NOMO-1 (cell line): ENCODE data around the gene PRR12.

Experiments
- DNase-seq, 2 experiments: peaks; one replicate each; lab custom pipeline; 2025; ENCODE audit not compliant: unreplicated experiment in 2 of 2; lab: John Stamatoyannopoulos, UW

PRR12 gene

DNA sequence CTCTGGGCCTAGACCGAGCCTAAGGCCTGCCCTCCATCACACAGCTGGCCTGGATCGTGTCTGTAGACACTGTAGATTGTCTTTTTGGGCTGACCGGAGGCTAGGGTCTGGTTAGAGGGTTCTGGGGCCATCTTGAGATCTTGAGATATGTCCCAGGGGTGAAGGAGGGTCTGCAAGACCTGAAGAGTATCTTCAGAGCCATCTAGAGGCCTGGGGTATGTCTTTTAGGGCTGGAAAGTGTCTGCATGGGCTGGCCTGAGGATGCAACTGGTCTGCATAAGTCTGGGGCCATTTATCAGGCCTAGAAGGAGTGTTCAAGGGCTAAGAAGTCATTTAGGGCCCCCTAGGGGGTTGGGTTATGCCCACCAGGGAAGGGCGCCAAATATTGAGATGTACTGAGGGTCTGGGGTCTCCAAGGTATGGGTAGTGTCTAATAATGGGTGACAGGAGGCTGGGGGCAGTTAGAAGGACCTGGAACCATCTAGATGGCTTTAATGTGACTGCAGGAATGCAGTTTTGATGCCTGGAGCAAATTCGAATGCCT lies 51.6 kb downstream of the PRR12 start:
- DNase-seq, result peak in 1 of 2 experiments; percentile 7

DNA sequence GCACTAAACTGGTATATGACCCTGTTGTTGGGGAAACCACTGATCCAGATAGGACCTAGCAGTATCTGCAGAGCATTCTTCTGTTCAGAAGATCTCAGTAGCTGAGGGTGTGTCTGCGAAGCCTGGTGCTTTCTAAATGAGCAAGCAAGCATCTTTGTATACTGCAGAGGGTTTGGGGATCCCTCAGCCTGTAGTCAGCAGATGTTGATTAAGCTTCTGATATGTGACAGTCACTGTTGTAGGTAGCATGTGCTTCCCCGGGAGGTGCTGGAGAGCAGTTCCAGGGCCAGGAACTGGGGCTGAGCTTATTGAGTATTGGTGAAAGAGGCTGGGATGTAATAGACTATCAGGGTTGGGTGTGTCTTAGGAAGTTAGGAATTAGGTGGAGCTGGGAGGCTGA lies 52.5 kb downstream of the PRR12 start:
- no peak for DNase-seq

GRCh38 chr19:49645592-49645991 lies 54.6 kb downstream of the PRR12 start:
- DNase-seq, result no peak

- no peak for DNase-seq
These were observed 55.0 kb downstream of the PRR12 start for GRCh38 chr19:49645995-49646394.

GRCh38 chr19:49646586-49646985 lies 55.6 kb downstream of the PRR12 start:
- no peak for DNase-seq

DNA sequence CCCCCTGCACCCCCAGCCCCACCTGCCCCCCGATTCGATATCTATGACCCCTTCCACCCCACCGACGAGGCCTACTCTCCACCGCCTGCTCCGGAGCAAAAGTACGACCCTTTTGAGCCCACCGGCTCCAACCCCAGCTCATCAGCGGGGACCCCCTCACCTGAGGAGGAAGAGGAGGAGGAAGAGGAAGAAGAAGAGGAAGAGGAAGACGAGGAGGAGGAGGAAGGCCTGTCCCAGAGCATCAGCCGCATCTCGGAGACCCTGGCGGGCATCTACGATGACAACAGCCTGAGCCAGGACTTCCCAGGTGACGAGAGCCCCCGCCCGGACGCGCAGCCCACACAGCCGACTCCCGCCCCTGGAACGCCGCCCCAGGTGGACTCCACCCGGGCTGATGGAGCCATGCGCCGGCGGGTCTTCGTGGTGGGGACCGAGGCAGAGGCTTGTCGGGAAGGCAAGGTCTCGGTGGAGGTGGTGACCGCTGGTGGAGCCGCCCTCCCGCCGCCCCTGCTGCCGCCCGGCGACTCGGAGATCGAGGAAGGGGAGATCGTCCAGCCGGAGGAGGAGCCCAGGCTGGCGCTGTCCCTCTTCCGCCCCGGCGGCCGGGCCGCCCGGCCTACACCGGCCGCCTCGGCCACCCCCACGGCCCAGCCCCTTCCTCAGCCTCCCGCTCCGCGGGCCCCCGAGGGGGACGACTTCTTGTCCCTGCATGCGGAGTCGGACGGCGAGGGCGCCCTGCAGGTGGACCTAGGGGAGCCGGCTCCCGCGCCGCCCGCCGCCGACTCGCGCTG lies 60.2 kb downstream of the PRR12 start:
- DNase-seq, result no peak

DNA sequence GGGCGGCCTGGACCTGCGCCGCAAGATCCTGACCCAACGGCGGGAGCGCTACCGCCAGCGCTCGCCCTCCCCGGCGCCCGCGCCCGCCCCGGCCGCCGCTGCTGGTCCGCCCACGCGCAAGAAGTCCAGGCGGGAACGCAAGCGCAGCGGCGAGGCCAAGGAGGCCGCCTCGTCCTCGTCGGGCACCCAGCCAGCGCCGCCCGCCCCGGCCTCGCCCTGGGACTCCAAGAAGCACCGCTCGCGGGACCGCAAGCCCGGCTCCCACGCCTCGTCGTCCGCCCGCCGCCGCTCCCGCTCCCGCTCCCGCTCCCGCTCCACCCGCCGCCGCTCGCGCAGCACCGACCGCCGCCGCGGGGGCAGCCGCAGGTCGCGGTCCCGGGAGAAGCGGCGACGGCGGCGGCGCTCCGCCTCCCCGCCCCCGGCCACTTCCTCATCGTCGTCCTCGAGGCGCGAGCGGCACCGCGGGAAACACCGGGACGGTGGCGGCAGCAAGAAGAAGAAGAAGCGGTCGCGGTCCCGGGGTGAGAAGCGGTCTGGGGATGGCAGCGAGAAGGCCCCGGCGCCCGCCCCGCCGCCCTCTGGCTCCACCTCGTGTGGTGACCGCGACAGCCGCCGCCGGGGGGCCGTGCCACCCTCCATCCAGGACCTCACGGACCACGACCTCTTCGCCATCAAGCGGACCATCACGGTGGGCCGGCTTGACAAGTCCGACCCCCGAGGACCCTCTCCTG lies 61.0 kb downstream of the PRR12 start:
- no peak for DNase-seq

GRCh38 chr19:49652551-49653465 lies 61.8 kb downstream of the PRR12 start:
- DNase-seq, result no peak

DNA sequence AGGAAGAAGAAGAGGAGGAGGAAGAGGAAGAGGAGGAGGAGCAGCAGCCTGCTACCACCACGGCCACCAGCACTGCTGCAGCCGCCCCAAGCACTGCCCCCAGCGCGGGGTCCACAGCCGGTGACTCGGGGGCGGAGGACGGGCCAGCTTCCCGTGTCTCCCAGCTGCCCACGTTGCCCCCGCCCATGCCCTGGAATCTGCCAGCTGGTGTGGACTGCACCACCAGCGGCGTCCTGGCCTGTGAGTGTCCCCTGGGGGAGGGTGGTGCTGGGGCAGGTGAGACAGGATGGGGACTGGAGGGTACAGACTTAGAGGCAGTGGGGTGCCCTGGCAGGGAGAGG lies 62.5 kb downstream of the PRR12 start:
- DNase-seq, result no peak

GRCh38 chr19:49654581-49654980 lies 63.6 kb downstream of the PRR12 start:
- no peak for DNase-seq

DNA sequence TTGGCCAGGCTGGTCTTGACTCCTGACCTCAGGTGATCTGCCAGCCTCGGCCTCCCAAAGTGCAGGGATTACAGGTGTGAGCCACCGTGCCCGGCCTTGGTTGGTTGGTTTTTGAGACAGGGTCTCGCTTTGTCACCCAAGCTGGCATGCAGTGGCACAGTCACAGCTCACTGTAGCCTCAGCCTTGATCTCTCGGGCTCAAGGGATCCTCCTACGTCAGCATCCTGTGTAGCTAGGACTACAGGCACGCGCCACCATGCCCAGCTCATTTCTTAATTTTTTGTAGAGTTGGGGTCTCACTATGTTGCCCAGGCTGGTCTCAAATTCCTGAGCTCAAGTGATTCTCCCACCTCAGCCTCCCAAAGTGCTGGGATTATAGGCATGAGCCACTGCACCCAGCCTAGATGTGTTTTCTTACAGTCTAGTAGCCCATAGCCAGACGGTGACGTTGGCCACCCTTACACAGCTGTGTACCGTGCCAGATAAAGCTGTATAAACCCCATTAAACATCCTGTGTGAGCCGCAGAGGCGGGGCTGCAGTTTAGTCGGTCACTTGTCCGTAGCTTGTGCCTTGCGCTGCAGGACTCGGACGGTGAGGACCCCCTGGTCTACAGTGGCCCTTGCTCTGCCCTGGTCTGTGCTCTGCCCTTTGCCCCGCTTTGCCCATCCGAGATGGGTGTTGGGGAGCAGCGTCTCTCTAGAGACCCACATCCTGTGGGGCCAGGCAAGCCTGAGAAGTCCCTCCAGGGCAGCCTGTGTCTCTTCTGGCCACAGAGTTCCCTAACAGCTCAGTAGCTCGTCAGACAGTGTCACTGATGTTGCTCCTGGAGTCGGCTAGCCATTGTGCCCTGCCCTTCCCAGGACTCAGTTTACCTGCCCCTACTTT lies 64.8 kb downstream of the PRR12 start:
- no peak for DNase-seq

GRCh38 chr19:49656456-49657109 lies 65.6 kb downstream of the PRR12 start:
- no peak for DNase-seq

DNA sequence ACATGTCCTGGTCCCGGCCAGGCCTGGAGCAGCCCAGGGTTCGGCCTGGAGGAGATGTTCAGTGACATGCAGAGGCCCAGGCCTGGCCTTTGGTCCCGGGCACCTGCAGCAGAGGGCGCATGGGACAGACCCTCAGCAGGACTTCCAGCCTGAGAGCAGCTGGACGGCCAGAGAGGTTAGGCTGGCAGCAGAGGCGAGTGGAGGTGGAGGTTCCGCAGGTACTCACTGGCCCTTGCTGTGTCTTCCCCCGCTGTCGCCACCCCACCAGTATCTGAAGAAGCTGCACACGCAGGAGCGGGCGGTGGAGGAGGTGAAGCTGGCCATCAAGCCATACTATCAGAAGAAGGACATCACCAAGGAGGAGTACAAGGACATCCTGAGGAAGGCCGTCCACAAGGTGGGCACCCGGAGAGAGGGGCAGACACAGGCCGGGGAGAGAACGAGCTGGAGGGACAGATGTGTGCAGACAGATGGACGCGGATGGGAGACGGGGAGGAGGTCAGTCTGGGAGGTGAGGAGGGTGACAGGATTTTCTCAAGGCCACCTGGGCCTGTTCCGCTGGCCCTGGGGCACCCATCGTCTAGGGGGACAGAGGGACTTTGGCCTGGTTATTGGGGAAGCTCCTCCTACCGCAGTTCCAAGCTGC lies 66.6 kb downstream of the PRR12 start:
- DNase-seq, result no peak

- DNase-seq, result no peak
These were observed 67.1 kb downstream of the PRR12 start for GRCh38 chr19:49658139-49658517.

- DNase-seq, result no peak
These were observed 67.8 kb downstream of the PRR12 start for GRCh38 chr19:49658566-49659442.

GRCh38 chr19:49660338-49660961 lies 69.5 kb downstream of the PRR12 start:
- DNase-seq, result no peak

DNA sequence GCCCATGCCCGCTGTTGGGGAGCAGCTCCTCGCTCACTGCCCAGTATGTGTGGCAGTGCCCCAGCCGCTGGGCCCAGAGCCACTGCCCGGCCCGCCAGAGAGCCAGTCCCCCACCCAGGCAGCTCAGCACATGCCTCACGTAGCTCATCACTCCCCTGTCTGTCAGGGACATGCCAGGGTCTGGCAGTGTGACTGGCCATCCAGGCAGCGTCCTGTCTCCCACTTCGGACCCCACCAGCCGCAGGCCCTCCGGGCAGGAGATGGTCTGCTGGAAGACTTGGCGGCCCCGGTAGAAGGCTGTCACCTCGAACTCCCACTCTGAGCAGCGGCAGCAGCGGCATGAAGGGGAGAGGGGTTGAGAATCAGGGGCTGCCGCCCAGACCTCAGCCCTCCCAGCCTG lies 71.0 kb downstream of the PRR12 start:
- no peak for DNase-seq

DNA sequence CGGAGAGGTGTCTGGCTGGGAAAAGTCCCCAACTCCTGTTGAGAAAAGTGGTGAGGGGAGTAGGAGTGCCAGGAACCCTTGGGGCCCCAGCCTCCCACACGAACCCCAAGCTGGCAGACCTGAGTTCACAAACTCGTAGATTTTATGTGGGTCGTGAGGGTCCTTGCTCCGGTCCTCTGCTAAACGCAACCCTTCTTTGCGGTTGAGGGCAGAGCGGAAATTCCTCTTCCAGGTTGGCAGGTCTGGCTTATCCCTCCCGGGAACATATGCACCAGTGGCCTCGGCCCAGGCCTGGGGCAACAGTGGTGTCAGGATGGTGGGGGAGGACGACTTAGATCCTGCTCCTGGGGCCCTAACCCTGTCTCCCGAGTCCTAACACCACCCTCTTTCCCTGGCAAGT lies 72.2 kb downstream of the PRR12 start:
- DNase-seq, result no peak
